PFSK-1 (cell line): Measurements from ENCODE around the gene TSPAN18.

Source experiments
- FOXP2 ChIP-seq: optimal IDR thresholded peaks from 2 replicates; pipeline ENCODE3; 2011; ENCODE audit warnings: borderline replicate concordance, control low read depth, inconsistent platforms; ENCODE audit not compliant: insufficient read depth; ENCODE audit errors: extremely low read length, extremely low read depth
- POLR2AphosphoS5 ChIP-seq: IDR thresholded peaks from 2 replicates; pipeline ENCODE4 v1.6.1; 2012; ENCODE audit warnings: low read depth, mild to moderate bottlenecking, control low read depth, low read length, moderate library complexity
- SIN3A ChIP-seq: IDR thresholded peaks from 2 replicates; pipeline ENCODE4 v1.6.1; 2012; ENCODE audit warnings: mild to moderate bottlenecking, low read length, moderate library complexity, borderline replicate concordance; ENCODE audit not compliant: insufficient read depth
- TAF1 ChIP-seq: IDR thresholded peaks from 2 replicates; pipeline ENCODE4 v1.6.1; 2012; ENCODE audit warnings: low read length, control low read depth, borderline replicate concordance; ENCODE audit not compliant: insufficient read depth
- TF ChIP-seq, protein P1 (sequence below), 2 experiments: IDR thresholded peaks; 2 replicates each; pipeline versions ENCODE4 v1.6.1 to v1.8.0; 2011 to 2012; ENCODE audit warnings: low read depth in 2 of 2, low read length in 2 of 2, control low read depth in 1 of 2, inconsistent platforms in 1 of 2, mild to moderate bottlenecking in 1 of 2, moderate library complexity in 1 of 2; ENCODE audit not compliant: insufficient read depth in 1 of 2

DNA sequence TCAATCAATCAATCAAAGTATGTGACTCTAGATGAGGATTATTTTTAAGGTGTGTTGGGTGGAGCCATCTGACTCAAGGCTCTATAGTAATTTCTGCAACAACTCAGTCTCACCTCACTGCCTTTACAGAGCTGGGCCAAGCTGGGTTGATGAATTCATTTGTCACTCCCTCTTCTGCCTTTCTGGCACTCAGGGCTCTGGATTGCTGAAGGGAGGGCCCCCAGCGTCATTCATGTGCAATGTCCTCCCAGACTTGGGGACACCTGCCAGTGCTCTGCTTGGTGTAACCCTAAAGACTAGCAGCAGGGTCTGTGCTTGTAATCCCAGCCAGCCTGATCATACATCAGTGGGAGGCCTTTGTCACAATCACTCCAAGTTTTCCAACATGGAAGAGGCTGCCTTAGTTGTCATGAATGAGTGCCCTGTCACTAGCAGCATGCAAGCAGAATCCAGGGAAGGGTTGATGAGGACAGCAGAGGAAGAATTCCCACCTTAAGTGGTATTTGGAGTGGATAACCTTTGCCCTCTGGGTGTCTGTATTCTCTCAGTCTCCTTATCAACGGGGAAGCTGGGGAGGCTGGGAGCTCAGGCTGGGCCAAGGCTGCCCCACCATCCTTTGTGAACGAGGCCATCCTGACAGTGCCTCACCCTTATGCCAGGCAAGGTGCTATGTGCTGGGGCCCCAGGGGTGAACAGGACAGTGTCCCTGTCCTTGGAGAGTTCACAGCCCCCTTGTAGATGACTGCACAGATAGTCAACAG is 225.9 kb downstream of the TSPAN18 start:
- TF ChIP-seq, protein P1, sequence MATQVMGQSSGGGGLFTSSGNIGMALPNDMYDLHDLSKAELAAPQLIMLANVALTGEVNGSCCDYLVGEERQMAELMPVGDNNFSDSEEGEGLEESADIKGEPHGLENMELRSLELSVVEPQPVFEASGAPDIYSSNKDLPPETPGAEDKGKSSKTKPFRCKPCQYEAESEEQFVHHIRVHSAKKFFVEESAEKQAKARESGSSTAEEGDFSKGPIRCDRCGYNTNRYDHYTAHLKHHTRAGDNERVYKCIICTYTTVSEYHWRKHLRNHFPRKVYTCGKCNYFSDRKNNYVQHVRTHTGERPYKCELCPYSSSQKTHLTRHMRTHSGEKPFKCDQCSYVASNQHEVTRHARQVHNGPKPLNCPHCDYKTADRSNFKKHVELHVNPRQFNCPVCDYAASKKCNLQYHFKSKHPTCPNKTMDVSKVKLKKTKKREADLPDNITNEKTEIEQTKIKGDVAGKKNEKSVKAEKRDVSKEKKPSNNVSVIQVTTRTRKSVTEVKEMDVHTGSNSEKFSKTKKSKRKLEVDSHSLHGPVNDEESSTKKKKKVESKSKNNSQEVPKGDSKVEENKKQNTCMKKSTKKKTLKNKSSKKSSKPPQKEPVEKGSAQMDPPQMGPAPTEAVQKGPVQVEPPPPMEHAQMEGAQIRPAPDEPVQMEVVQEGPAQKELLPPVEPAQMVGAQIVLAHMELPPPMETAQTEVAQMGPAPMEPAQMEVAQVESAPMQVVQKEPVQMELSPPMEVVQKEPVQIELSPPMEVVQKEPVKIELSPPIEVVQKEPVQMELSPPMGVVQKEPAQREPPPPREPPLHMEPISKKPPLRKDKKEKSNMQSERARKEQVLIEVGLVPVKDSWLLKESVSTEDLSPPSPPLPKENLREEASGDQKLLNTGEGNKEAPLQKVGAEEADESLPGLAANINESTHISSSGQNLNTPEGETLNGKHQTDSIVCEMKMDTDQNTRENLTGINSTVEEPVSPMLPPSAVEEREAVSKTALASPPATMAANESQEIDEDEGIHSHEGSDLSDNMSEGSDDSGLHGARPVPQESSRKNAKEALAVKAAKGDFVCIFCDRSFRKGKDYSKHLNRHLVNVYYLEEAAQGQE (IDR thresholded peaks at IDR 0.05; ENCODE audit: insufficient read depth in 1 of 2, low read depth in 2 of 2, low read length in 2 of 2): no peak
- TF ChIP-seq POLR2AphosphoS5 (no peak), SIN3A (no peak), TAF1 (no peak), FOXP2 (no peak)
